Measurements from ENCODE around the gene RBM17. TPM values are rescaled to one million over a fixed set of nuclear protein-coding genes. Genes with fewer than 3 reads are reported as not detected.
"Not testable (repeated sequence)": the region's sequence is repeated elsewhere in the genome, so short reads cannot be mapped to it uniquely, and the experiment has no call there.

RBM17 gene
- total RNA-seq, 1 experiment from 2014 or later = 70.3 TPM

DNA sequence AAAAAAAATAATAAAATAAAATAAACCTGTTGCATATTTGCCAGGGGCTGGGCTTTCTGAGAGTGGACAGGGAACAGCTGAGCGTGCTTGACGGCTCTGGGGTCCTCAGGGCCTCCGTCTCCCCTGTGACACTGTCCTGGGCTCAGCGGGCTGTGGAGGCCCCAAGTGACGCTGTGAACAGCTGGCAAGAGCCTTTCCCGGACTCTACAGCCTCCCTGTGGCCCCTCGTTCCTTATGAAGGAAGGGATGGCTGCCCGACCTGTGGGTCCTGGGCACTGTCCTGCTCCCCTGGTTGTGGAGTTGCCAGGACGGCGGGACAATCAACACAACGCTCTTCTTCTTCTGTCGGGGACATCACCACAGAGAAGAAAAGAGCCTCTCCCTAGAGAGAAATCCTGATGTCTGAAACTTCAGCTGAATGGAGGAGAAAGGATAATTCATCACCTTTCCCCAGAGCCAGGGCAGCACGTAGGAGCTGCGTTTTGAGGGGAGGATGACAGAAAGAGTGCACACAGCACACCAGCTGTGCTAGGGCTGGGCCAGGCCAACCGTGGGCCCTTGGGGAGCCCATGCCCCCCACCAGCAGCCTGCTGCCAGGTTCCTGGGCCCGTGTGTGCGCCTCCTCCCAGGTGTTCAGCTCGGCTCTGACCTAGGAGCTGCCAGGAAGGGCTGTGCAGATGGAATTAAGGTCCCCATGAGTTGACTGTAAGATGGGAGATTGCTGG is 45.4 kb downstream of the RBM17 start:
- no peak for DNase-seq (ENCODE audit: low spot score)

GRCh38 chr10:6135039-6135438 is 46.2 kb downstream of the RBM17 start:
- DNase-seq (ENCODE audit: low spot score) = no peak

- no peak for DNase-seq (ENCODE audit: low spot score)
Measured at GRCh38 chr10:6135589-6136168, 46.8 kb downstream of the RBM17 start.

DNA sequence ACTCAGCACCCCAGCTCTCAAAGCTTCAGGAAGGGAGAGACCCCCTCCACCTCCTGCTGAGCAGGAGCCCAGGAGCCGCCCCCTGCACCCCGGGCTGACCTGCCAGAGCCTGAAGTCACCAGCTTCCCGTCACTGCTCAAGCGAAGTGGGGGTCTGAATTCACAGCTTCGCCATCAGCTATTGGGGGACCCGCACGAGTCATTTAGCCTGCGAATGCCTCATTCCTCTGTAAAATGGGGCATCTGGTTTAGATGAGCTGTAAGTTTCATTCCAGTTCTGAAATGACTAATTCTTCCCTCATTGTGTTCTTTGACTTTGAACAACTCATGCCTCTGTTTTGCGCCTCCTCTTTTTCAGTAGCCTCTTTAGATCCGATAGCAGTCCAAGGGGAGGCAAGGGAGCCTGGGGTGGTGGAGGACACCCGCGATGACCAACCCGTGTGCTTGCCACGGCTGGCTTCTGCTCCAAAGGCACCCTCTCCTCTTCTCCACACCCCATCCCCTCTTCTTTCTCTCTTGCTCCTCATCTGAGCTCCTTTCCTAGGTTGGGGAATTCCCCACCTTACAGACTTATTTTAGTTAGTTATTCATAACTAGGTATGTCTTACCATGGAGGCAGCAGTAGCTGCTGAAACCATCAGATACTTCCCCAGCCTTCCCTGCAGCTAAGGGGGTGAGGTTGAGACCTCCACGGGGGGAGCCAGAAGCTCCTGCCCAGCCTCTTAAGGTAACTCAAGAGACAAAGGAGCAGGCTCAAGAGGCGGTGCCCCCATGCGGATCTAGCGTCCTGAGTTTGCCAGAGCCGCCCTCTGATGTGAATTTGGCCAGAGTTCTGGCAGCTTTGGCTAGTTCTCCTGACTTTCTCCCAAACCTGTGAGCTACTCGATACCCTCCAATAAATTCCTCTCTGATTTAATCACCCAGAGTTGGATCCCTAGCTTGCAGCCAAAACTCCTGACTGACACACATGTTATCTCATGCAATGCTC is 47.7 kb downstream of the RBM17 start:
- peak; percentile 66 for DNase-seq (ENCODE audit: low spot score)

GRCh38 chr10:6138456-6138855 is 49.6 kb downstream of the RBM17 start:
- DNase-seq (ENCODE audit: low spot score) = no peak

GRCh38 chr10:6139470-6139869 is 50.6 kb downstream of the RBM17 start:
- DNase-seq (ENCODE audit: low spot score) = no peak

DNA sequence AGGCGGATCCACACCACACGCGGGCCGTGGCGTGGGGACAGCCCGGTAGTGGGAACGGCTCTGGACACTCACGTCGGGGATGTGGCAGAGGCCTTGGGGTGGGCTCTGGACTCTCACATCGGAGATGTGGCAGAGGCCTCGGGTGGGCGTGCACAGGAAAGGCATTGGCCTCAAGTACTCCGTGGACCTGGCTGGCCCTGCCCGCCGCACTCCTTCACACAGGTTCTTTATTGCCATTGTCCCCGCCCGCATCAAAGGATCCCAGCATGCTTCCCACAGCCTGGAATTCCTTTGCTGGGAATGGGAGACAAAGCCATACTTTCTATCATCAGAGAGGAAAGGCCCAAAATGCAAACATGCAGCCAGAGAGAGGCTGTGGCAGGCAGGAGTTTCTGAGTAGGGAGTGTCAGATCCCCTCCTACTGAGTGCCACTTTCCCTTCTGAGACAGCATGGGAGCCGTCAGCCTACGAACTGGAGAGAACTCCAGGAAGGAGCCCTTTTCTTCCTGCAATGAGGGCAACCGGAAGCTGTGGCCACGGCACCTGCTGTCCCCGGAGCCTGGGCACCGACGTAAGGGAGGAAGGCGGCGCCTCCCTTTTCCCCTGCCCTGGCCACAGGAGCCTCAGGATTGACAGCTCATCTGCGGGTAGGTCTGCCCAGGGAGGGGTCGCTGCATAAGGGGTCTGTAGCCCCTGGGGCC is 51.5 kb downstream of the RBM17 start:
- peak; percentile 30 for DNase-seq (ENCODE audit: low spot score)

GRCh38 chr10:6140965-6141295 is 52.1 kb downstream of the RBM17 start:
- DNase-seq (ENCODE audit: low spot score) = no peak

GRCh38 chr10:6141296-6142151 is 52.7 kb downstream of the RBM17 start:
- DNase-seq (ENCODE audit: low spot score) = peak; percentile 79

DNA sequence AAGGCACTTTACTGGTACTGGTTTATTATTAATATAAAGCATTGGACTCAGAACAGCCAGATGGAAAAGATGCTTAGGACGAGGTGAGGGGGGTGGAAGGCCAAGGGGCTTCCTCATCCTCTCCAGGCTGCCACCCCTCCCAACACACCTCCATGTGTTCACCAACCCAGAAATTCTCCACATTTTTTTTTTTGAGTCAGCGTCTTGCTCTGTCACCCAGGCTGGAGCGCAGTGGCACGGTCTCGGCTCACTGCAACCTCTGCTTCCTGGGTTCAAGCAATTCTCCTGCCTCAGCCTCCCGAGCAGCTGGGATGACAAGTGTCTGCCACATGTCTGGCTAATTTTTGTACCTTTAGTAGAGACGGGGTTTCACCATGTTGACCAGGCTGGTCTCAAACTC is 53.4 kb downstream of the RBM17 start:
- not testable (repeated sequence) for DNase-seq (ENCODE audit: low spot score)

GRCh38 chr10:6142644-6143043 is 53.8 kb downstream of the RBM17 start:
- DNase-seq (ENCODE audit: low spot score) = no peak

DNA sequence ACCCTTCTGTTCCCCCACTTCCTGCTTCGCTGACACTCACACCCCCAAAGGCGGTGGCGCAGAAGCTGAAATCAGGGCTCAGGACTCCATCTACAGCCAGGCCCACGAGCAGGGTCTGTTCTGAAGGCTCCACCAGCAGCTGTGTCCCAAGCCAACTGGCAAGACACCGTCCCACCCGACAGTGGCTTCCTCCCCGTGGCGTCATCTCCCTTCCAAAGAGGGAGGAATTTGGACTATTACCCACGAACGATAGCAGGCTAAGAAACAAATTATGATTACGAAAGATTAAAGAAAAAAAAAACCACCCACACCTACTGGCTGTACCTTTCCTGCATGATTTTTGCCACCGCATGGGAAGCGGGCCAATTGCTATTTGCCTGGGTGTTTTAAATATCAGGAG is 54.3 kb downstream of the RBM17 start:
- DNase-seq (ENCODE audit: low spot score) = no peak

GRCh38 chr10:6144406-6145165 is 55.8 kb downstream of the RBM17 start:
- DNase-seq (ENCODE audit: low spot score) = peak; percentile 66

DNA sequence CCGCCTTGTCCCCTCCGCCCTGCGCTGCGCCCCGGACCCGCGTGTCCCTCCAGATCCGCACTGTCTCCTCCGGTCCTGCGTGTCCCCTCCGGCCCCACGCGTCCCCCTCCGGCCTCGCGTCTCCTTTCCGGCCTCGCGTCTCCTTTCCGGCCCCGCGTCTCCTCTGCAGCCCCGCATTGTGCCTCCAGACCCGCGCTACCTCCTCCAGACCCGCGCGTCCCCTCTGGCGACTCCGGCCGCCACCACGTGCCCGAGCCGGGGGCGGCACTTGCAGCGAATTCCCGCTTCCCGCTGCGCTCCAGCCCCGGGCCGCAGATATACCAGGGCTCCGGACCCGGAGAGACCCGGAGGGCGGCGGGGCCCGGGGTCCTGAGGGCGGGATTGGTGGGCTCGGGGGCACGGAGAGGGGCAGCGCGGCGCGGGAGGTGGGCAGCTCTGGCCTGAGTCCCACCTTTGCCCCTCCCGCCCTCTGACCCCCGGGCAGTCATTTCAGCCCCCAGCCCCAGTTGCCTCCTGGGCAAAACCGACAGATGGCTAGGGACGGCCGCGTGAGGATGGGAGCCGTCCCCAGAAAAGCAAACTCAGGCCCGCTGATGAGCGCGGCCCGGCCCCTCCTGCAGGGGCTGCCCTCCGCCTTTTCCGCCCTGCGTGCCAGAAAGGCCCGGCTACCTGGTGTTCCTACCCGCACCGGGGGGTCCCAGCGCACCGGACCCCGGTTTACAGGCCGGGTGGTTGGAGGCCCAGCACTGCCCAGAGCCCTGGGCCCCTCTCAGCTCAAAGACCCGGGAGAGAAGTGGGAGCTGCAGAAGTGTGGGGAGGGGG is 56.5 kb downstream of the RBM17 start:
- no peak for DNase-seq (ENCODE audit: low spot score)

- DNase-seq (ENCODE audit: low spot score) = no peak
Measured at GRCh38 chr10:6146013-6146785, 57.4 kb downstream of the RBM17 start.

DNA sequence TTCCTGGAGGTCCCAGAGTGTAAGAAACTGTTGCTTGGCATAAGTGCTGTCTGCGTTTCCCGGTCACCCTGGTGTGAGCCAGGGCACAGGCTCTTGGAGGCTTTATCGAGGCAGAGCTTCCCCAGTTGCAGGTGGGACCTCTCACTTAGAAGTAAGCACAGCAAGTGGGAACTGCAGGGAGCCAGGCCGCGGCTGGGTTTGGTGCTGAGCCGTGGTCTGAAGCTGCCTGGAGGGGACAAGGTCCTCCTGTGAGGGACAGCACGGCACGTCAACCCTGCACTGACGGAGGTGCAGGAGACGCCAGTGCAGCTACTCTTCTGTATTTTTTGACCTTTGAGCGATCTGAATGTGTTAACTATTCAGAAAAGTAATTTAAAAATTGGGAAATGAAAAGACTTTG is 58.1 kb downstream of the RBM17 start:
- DNase-seq (ENCODE audit: low spot score) = no peak

DNA sequence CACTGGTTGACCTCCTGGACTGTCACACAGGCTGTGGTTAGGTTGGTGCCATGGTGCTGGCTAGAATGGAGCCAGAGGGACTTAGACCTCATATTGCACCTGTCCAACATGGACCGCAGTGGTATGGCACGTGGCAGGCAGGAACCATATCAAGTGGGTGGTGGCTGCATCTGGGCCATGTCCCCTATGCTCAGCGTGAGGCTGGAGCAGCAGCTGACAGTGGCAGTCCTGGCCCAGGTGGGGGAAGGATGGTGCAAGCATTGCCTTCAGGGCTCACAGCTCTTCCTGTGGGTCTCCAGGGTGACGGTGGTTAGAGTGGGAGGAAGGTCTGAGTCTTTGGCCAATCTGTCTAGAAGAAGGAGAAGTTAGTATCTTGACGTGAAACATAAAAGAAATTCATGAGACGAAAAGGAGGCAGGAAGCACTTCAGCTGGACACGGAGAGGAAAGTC is 59.4 kb downstream of the RBM17 start:
- no peak for DNase-seq (ENCODE audit: low spot score)

- no peak for DNase-seq (ENCODE audit: low spot score)
Measured at GRCh38 chr10:6148908-6149307, 60.1 kb downstream of the RBM17 start.

All from A172 (cell line).